ENCODE data around the gene ANO2.

- TF ChIP-seq, protein P1, sequence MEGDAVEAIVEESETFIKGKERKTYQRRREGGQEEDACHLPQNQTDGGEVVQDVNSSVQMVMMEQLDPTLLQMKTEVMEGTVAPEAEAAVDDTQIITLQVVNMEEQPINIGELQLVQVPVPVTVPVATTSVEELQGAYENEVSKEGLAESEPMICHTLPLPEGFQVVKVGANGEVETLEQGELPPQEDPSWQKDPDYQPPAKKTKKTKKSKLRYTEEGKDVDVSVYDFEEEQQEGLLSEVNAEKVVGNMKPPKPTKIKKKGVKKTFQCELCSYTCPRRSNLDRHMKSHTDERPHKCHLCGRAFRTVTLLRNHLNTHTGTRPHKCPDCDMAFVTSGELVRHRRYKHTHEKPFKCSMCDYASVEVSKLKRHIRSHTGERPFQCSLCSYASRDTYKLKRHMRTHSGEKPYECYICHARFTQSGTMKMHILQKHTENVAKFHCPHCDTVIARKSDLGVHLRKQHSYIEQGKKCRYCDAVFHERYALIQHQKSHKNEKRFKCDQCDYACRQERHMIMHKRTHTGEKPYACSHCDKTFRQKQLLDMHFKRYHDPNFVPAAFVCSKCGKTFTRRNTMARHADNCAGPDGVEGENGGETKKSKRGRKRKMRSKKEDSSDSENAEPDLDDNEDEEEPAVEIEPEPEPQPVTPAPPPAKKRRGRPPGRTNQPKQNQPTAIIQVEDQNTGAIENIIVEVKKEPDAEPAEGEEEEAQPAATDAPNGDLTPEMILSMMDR (IDR thresholded peaks at IDR 0.05; ENCODE audit: poor library complexity, severe bottlenecking), result no peak
- no peak for TF ChIP-seq TAF1 (IDR thresholded peaks at IDR 0.05; ENCODE audit: low read depth)
- no peak for TF ChIP-seq EZH2 (IDR thresholded peaks at IDR 0.05; ENCODE audit: borderline replicate concordance, insufficient read depth, low read length, poor library complexity, severe bottlenecking)
- no peak for TF ChIP-seq SMC3 (conservative IDR thresholded peaks at IDR 0.05; ENCODE audit: poor library complexity)
- TF ChIP-seq POLR2AphosphoS5 (IDR thresholded peaks at IDR 0.05), result no peak
Observed at GRCh38 chr12:5899675-5900074, 45.4 kb downstream of the ANO2 start.

All from neural cell (in vitro differentiated cells).